HG02678 (cell line): ENCODE measurements around the gene MME.
"Not testable (repeated sequence)": the region's sequence is repeated elsewhere in the genome, so short reads cannot be mapped to it uniquely, and the experiment has no call there.

Experiments used
- ATAC-seq: cut with Tn5 transposase; IDR thresholded peaks from one replicate; pipeline ENCODE4 v1.9.1; 2021; ENCODE audit warnings: mild to moderate bottlenecking, moderate library complexity; ENCODE audit not compliant: unreplicated experiment

MME gene

GRCh38 chr3:155083313-155083905 lies 3.3 kb downstream of the MME start:
- ATAC-seq, result no peak

GRCh38 chr3:155084567-155084966 lies 4.4 kb downstream of the MME start:
- ATAC-seq, result no peak

- no peak for ATAC-seq
Measured at GRCh38 chr3:155086051-155086450, 5.9 kb downstream of the MME start.

GRCh38 chr3:155088706-155089345 lies 8.7 kb downstream of the MME start:
- no peak for ATAC-seq

GRCh38 chr3:155089495-155089894 lies 9.4 kb downstream of the MME start:
- no peak for ATAC-seq

- no peak for ATAC-seq
Measured at GRCh38 chr3:155093261-155093660, 13.1 kb downstream of the MME start.

- no peak for ATAC-seq
Measured at GRCh38 chr3:155096303-155097008, 16.3 kb downstream of the MME start.

GRCh38 chr3:155097009-155097349 lies 16.9 kb downstream of the MME start:
- ATAC-seq, result no peak

- ATAC-seq, result no peak
Measured at GRCh38 chr3:155101398-155101797, 21.3 kb downstream of the MME start.

- no peak for ATAC-seq
Measured at GRCh38 chr3:155102329-155102728, 22.2 kb downstream of the MME start.

GRCh38 chr3:155103686-155104085 lies 23.6 kb downstream of the MME start:
- no peak for ATAC-seq

- no peak for ATAC-seq
Measured at GRCh38 chr3:155106119-155106518, 26.0 kb downstream of the MME start.

GRCh38 chr3:155110022-155110421 lies 29.9 kb downstream of the MME start:
- ATAC-seq, result no peak

GRCh38 chr3:155110996-155111901 lies 31.1 kb downstream of the MME start:
- no peak for ATAC-seq

GRCh38 chr3:155111971-155112370 lies 31.9 kb downstream of the MME start:
- no peak for ATAC-seq

- no peak for ATAC-seq
Measured at GRCh38 chr3:155112661-155113389, 32.7 kb downstream of the MME start.

GRCh38 chr3:155124745-155125144 lies 44.6 kb downstream of the MME start:
- not testable (repeated sequence) for ATAC-seq

GRCh38 chr3:155129396-155129795 lies 49.3 kb downstream of the MME start:
- no peak for ATAC-seq

GRCh38 chr3:155130001-155130400 lies 49.9 kb downstream of the MME start:
- no peak for ATAC-seq

- ATAC-seq, result no peak
Measured at GRCh38 chr3:155131104-155131503, 51.0 kb downstream of the MME start.

GRCh38 chr3:155134311-155134710 lies 54.2 kb downstream of the MME start:
- not testable (repeated sequence) for ATAC-seq
